ENCODE results near the gene NDC1.

The NDC1 gene

DNA sequence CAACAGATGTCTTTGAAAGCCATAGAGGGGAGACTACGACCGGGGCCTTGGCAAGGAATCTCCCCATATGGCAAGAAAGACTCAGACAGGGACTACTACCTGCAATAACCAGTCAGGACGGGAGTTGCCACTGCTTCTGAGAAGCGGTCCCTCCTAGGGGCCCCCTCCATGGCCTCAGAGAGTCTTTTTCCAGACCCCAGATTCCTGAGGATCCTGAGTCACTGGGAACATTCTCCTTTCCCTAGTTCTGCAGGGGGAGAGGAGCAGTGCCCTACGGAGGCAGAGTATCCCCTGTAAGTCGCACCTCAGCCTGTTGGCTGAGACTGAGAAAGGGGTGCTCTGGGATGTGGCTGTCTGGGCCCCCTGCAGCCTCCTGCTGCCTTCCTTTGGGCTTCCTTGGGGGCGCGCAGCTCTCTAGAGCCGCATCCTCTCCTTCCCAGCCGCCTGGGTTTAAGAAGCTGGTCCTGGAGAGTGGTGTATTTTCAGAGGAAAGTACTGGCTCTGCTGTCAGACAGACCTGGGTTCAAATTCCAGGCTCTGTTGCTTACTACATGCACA is 107.0 kb downstream of the NDC1 start:
- no peak for DNase-seq (ENCODE audit: low spot score)

- no peak for DNase-seq (ENCODE audit: low spot score)
These were observed 107.8 kb downstream of the NDC1 start for GRCh38 chr1:53730224-53730865.

- no peak for DNase-seq (ENCODE audit: low spot score)
These were observed 108.5 kb downstream of the NDC1 start for GRCh38 chr1:53729456-53730223.

- no peak for DNase-seq (ENCODE audit: low spot score)
These were observed 109.2 kb downstream of the NDC1 start for GRCh38 chr1:53728702-53729455.

GRCh38 chr1:53728196-53728595 is 109.9 kb downstream of the NDC1 start:
- no peak for DNase-seq (ENCODE audit: low spot score)

- DNase-seq (ENCODE audit: low spot score): no peak
These were observed 110.5 kb downstream of the NDC1 start for GRCh38 chr1:53727461-53728092.

- no peak for DNase-seq (ENCODE audit: low spot score)
These were observed 112.0 kb downstream of the NDC1 start for GRCh38 chr1:53726009-53726600.

DNA sequence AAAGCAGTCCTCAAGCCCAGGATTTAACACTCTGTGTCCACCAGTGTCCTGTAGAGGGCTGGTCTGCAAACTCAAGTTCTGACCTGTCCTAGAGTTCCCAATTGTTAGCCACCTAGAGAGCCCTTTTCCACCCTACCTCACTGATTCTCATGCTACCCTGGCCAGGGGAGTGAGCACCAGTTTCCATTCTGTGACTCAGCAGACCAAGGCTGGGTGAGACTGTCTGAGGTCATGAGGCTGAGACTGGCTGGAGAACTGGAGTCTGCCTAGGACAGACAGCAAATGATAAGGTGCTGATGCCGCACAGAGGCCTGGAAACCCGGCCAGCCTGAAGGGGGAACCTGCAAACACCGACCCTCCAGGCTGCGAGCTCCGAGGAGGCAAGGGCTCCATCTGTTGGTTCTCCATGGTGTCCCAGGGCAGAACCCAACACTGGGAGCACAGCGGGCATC is 112.8 kb downstream of the NDC1 start:
- peak; percentile 8 for DNase-seq (ENCODE audit: low spot score)

- no peak for DNase-seq (ENCODE audit: low spot score)
These were observed 116.1 kb downstream of the NDC1 start for GRCh38 chr1:53722025-53722424.

DNA sequence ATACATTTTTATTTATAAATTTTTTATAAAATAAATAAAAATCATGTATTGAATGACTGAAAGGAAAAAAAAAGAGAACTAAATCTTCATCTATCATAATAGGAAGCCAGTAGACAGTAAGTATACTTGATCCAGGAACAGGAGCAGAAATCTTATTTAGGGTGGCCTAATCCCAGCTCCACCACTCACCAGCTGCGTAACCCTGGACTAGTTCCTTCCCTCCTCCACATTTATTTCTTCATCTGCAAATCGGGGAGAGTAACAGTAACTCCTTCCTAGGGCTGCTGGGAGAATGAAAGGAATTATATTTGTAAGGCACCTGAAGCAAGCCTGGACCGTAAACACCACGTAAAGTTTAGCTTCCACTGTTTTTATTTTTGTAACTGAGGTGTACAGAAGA is 117.0 kb downstream of the NDC1 start:
- no peak for DNase-seq (ENCODE audit: low spot score)

DNA sequence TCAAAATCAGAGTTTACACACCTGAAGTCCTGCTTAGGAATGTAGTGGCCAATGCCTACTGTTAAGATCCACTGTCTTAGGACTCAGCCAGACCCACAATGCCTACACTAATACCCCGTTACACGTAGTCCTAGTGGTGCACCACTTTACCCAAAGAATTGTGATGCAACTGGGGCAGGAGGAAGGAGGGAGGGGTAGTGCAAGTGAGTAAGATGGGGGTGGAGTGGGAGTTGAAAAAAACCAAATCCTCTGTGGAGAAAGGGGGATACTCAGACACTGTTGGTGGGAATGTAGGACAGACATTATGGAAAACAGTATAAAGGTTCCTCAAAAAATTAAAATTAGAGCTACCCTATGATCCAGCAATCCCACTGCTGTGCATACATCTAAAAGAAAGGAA is 118.6 kb downstream of the NDC1 start:
- no peak for DNase-seq (ENCODE audit: low spot score)

- DNase-seq (ENCODE audit: low spot score): no peak
These were observed 119.7 kb downstream of the NDC1 start for GRCh38 chr1:53718443-53718842.

DNA sequence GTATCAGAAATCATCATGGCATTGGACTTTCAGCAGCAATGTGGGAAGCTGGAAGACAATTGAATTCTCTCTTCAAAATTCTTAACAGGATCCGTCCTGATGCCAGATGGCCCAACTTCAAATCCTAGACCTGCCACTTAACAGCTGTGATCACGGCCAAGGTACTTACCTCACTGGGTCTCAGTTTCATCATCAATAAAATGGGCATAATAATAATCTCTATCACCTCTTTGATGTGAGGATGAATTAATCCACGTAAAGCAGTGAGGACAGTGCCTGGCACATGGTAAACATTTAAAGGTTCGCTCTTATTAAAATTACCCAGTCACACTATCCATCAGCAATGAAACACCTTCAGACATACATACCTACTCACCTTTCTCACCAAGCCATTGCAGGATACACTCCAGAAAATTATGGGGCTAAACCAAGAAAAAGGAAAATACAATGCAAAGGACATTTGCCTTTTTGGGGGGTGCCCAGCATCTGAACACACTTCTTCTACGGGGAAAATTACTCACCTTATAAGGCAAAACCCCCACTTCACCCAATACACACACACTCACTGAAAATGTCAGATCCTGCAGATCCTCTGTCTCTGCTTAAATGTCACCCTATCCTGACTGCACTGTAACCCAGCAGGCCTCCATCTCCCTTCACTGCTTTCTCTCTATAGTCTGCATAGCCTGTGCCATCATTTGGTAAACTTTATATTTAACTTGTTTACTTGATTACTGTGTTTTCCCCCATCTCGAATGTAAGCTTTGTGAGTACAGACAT is 120.9 kb downstream of the NDC1 start:
- no peak for DNase-seq (ENCODE audit: low spot score)

DNA sequence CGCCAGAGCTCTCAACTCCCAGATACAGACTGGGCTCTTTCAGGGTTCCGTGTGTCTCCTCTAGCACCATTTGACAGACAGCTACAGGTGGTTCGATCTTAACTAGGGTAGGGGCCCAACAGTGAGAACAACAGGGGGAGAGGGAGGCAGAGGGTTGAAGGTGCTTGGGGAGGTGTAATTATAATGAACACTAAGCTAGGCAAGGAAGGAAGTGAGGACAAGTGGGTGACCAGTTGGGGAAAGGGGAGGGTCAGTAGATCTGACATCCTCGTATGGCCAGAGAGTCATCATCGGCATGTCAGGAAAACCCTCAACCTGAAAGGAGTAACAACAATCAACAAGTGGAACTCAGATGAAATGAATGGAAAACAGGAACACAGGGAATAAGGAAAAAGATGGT is 121.9 kb downstream of the NDC1 start:
- no peak for DNase-seq (ENCODE audit: low spot score)

GRCh38 chr1:53715478-53715877 is 122.6 kb downstream of the NDC1 start:
- DNase-seq (ENCODE audit: low spot score): no peak

All from SW480 (cell line).